ENCODE measurements around the gene FAM83G.

DNA sequence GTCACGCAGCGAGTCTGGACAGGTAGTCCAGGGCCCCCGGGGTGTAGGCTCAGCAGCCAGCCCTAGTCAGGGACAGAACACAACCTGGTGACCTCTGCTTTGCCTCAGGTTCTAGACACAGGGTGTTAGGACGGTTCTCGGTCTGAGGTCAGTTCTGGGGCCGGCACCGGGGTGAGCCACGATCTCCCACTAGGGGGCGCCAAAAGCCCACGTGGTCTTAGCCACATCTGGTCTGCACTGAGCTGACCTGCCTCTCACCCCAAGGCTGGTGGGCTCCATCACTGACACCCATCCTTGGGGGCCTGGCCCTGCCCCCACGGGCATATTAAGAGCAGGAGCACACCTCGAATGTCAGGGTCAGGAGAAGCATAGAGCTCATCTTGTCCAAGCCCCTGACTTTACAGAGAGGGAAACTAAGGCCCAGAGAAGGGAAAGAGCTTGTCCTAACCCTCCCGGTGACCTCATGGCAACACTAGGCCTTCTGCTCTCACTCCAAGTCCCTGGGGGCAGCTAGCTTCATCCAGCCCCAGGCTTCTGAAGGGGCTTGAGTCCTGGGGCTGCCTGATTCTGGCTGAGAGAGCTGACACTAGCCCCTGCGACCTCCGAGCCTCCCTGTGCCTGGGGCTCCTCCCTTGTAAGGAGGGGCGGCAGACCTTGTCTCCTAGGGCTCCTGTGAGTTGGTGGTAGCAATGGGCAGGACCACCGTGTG is 43.6 kb downstream of the FAM83G start:
- TF ChIP-seq, protein P1, sequence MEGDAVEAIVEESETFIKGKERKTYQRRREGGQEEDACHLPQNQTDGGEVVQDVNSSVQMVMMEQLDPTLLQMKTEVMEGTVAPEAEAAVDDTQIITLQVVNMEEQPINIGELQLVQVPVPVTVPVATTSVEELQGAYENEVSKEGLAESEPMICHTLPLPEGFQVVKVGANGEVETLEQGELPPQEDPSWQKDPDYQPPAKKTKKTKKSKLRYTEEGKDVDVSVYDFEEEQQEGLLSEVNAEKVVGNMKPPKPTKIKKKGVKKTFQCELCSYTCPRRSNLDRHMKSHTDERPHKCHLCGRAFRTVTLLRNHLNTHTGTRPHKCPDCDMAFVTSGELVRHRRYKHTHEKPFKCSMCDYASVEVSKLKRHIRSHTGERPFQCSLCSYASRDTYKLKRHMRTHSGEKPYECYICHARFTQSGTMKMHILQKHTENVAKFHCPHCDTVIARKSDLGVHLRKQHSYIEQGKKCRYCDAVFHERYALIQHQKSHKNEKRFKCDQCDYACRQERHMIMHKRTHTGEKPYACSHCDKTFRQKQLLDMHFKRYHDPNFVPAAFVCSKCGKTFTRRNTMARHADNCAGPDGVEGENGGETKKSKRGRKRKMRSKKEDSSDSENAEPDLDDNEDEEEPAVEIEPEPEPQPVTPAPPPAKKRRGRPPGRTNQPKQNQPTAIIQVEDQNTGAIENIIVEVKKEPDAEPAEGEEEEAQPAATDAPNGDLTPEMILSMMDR (IDR thresholded peaks at IDR 0.05): peak in 5 of 7 experiments; percentile 82 to 93 (median 92)
- TF ChIP-seq POLR2A (IDR thresholded peaks at IDR 0.05) (no peak), EP300 (IDR thresholded peaks at IDR 0.05) (no peak), POLR2AphosphoS5 (IDR thresholded peaks at IDR 0.05) (peak in 1 of 3 donors; percentile 57)
